Measurements from ENCODE around the gene NR2C2. TPM values are rescaled to one million over a fixed set of nuclear protein-coding genes. Genes with fewer than 3 reads are reported as not detected.

Gene NR2C2
- total and polyA plus RNA-seq, 9 of the 15 experiments (the other 6 are each of a cell fraction or from before 2014, with no cell fraction given) = 6.1 to 33.0 (median 14.6) TPM

DNA sequence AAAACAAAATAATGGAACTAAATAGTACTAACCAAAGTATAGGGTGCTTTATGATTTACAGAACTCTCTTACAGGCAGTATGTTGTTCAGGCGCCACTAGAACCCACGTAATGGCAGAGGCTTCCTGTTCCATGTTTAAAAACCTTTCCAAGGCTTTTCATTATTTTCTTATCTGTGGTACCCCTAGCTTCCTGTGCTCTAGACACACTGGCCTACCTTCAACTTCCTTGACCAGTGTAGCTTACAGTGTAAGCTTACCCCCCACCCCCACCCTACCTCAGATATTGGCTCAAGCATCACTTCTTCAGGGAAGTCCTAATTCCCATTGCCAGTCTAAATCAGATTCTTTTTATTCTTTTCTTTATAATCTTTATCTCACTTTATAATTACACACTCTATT, 2.9 kb downstream of the NR2C2 start:
- no peaks in the 10 kb centered on the region; the same call in 1 of the 2 replicates for H4K20me1 ChIP-seq (replicated peaks; ENCODE audit: control insufficient read depth, insufficient read depth, low read length)
- H3K4me2 ChIP-seq (ENCODE audit: insufficient read depth, low read length) = peak overlapping the region; percentile 99
- H3K9me1 ChIP-seq (ENCODE audit: control insufficient read depth, insufficient read depth, low read length) = no peaks in the 10 kb centered on the region
- peak overlapping the region; percentile 48 for H2AFZ ChIP-seq (ENCODE audit: low read depth, low read length)
- peaks cover 84% of the 10 kb centered on the region for H3K79me2 ChIP-seq (ENCODE audit: control insufficient read depth, insufficient read depth, low read length)
- CTCF ChIA-PET (ENCODE audit: low intra/inter-chr PET ratio) = no interaction called here
- WGBS (ENCODE audit: insufficient coverage, low coverage, missing lambda C conversion rate) = 28% methylated on average over 2 of the region's 2 CpGs
- intact Hi-C loops (cut with micrococcal nuclease) = no loop called here
- peak overlapping the region; percentile 99 for H3K27ac ChIP-seq (ENCODE audit: extremely low read depth, low read depth, low read length)
- H3K9me3 ChIP-seq (replicated peaks; ENCODE audit: control insufficient read depth, insufficient read depth, low read depth, low read length) = no peaks in the 10 kb centered on the region
- BruUV-seq (replicated peaks) = no TSS peak
- peaks cover 5 to 31% of the 10 kb centered on the region in 2 experiments for H3K4me1 ChIP-seq (replicated peaks in 1 of 2; ENCODE audit: control insufficient read depth in 2 of 2, insufficient read depth in 2 of 2, low read length in 2 of 2)
- POLR2A ChIA-PET = interaction anchor here (1.1 kb wide), 1 partner anchor 28 kb away, joined by 4 read pairs; no protein-coding TSS in a partner anchor
- H3K36me3 ChIP-seq (ENCODE audit: control insufficient read depth, insufficient read depth, low read length) = peaks cover 26% of the 10 kb centered on the region
- DNase-seq (ENCODE audit: extremely low read depth in 1 of 4, low spot score in 3 of 4) (peak in 2 of 4 experiments; percentile 42 to 67), ATAC-seq (no peak), FAIRE-seq (no peak)
- H3K27me3 ChIP-seq (ENCODE audit: control insufficient read depth in 2 of 2, insufficient read depth in 2 of 2, low read length in 2 of 2) = no peaks in the 10 kb centered on the region
- H3K9ac ChIP-seq (ENCODE audit: insufficient read depth in 1 of 2, low read depth in 2 of 2, low read length in 2 of 2) = peak overlapping the region in 1 of 2 experiments; percentile 79; a peak in 1 of 4 replicates
- in situ Hi-C loops (cut with MboI) = no loop called here
- no peak overlapping the region for H3K4me3 ChIP-seq
- no peak for TF ChIP-seq RNF2 (IDR thresholded peaks at IDR 0.05)
- TF ChIP-seq, protein P1, sequence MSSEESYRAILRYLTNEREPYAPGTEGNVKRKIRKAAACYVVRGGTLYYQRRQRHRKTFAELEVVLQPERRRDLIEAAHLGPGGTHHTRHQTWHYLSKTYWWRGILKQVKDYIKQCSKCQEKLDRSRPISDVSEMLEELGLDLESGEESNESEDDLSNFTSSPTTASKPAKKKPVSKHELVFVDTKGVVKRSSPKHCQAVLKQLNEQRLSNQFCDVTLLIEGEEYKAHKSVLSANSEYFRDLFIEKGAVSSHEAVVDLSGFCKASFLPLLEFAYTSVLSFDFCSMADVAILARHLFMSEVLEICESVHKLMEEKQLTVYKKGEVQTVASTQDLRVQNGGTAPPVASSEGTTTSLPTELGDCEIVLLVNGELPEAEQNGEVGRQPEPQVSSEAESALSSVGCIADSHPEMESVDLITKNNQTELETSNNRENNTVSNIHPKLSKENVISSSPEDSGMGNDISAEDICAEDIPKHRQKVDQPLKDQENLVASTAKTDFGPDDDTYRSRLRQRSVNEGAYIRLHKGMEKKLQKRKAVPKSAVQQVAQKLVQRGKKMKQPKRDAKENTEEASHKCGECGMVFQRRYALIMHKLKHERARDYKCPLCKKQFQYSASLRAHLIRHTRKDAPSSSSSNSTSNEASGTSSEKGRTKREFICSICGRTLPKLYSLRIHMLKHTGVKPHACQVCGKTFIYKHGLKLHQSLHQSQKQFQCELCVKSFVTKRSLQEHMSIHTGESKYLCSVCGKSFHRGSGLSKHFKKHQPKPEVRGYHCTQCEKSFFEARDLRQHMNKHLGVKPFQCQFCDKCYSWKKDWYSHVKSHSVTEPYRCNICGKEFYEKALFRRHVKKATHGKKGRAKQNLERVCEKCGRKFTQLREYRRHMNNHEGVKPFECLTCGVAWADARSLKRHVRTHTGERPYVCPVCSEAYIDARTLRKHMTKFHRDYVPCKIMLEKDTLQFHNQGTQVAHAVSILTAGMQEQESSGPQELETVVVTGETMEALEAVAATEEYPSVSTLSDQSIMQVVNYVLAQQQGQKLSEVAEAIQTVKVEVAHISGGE (CRISPR knock-in tag; IDR thresholded peaks at IDR 0.05) = peak in 1 of 3 experiments; percentile 54; a peak in 1 of 6 replicates
- TF ChIP-seq, protein P2, sequence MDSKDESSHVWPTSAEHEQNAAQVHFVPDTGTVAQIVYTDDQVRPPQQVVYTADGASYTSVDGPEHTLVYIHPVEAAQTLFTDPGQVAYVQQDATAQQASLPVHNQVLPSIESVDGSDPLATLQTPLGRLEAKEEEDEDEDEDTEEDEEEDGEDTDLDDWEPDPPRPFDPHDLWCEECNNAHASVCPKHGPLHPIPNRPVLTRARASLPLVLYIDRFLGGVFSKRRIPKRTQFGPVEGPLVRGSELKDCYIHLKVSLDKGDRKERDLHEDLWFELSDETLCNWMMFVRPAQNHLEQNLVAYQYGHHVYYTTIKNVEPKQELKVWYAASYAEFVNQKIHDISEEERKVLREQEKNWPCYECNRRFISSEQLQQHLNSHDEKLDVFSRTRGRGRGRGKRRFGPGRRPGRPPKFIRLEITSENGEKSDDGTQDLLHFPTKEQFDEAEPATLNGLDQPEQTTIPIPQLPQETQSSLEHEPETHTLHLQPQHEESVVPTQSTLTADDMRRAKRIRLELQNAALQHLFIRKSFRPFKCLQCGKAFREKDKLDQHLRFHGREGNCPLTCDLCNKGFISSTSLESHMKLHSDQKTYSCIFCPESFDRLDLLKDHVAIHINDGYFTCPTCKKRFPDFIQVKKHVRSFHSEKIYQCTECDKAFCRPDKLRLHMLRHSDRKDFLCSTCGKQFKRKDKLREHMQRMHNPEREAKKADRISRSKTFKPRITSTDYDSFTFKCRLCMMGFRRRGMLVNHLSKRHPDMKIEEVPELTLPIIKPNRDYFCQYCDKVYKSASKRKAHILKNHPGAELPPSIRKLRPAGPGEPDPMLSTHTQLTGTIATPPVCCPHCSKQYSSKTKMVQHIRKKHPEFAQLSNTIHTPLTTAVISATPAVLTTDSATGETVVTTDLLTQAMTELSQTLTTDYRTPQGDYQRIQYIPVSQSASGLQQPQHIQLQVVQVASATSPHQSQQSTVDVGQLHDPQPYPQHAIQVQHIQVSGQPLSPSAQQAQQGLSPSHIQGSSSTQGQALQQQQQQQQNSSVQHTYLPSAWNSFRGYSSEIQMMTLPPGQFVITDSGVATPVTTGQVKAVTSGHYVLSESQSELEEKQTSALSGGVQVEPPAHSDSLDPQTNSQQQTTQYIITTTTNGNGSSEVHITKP (IDR thresholded peaks at IDR 0.05; ENCODE audit: partially characterized antibody) = no peak
- no peak for TF ChIP-seq DIDO1 (tag; IDR thresholded peaks at IDR 0.05; ENCODE audit: low read depth)
- TF ChIP-seq RUNX1 (IDR thresholded peaks at IDR 0.05; ENCODE audit: low read depth) = no peak
- no peak for TF ChIP-seq HMGN3 (IDR thresholded peaks at IDR 0.05; ENCODE audit: borderline replicate concordance, extremely low read depth, insufficient read length, low read depth, low read length)
- TF ChIP-seq GABPA (tag; conservative IDR thresholded peaks at IDR 0.05; ENCODE audit: low read depth) = peak; percentile 67
- no peak for TF ChIP-seq CTBP1 (IDR thresholded peaks at IDR 0.05; ENCODE audit: borderline replicate concordance)
- peak; percentile 59; the same call in 1 of the 2 replicates for TF ChIP-seq DPF2 (IDR thresholded peaks at IDR 0.05)
- TF ChIP-seq, protein P3, sequence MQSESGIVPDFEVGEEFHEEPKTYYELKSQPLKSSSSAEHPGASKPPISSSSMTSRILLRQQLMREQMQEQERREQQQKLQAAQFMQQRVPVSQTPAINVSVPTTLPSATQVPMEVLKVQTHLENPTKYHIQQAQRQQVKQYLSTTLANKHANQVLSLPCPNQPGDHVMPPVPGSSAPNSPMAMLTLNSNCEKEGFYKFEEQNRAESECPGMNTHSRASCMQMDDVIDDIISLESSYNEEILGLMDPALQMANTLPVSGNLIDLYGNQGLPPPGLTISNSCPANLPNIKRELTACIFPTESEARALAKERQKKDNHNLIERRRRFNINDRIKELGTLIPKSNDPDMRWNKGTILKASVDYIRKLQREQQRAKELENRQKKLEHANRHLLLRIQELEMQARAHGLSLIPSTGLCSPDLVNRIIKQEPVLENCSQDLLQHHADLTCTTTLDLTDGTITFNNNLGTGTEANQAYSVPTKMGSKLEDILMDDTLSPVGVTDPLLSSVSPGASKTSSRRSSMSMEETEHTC (IDR thresholded peaks at IDR 0.05) = no peak
- TF ChIP-seq RCOR1 (IDR thresholded peaks at IDR 0.05; ENCODE audit: borderline replicate concordance in 1 of 2, low read depth in 2 of 2, low read length in 2 of 2) = 0 out of 4 replicates have a peak, but pooled peaks of 1 of the 2 experiments have one; percentile 14
- no peak for TF ChIP-seq ZFP36 (IDR thresholded peaks at IDR 0.05; ENCODE audit: low read depth, low read length, partially characterized antibody)
- no peak for TF ChIP-seq RAD51 (IDR thresholded peaks at IDR 0.05; ENCODE audit: borderline replicate concordance, low read depth)
